Left colon (tissue), 2 donors: Measurements from ENCODE around the gene ARHGEF2. TPM values are rescaled to one million over a fixed set of nuclear protein-coding genes. Genes with fewer than 3 reads are reported as not detected.

Source experiments
- ATAC-seq: fragments of 200-7000 bp; cut with Tn5 transposase; one replicate; pipeline ENCODE4 v1.9.1; 2020; ENCODE audit warnings: mild to moderate bottlenecking, moderate library complexity
- DNase-seq, 2 donors: peaks; one replicate each; pipeline ENCODE4 v3.0.0-alpha.2; 2020
- intact Hi-C, 2 donors: fragments of 100-400 bp; cut with DNase I in 1 of 2; cut with micrococcal nuclease in 1 of 2; formaldehyde crosslinking; loops; one replicate each; pipeline versions ENCODE4 v1.11.2 to v1.14.0; 2022; cut with DNase I, micrococcal nuclease
- total RNA-seq, 2 donors: library from RNA; stranded (reverse); fragmentation: NEBNext Ultra II Directional; extraction: Animal tissue kit (Norgen Biotek cat#: 25700); gene quantifications; one replicate each; pipeline ENCODE4 v1.2.1, GENCODE V29; 2021
- donor health status: DM: no; HTN: no; CAD: no.
- donor health status: DM: yes; HTN: yes; CAD: no.

ARHGEF2 gene
- total RNA-seq, 2 donors from 2014 or later: 99.3 to 103 TPM

DNA sequence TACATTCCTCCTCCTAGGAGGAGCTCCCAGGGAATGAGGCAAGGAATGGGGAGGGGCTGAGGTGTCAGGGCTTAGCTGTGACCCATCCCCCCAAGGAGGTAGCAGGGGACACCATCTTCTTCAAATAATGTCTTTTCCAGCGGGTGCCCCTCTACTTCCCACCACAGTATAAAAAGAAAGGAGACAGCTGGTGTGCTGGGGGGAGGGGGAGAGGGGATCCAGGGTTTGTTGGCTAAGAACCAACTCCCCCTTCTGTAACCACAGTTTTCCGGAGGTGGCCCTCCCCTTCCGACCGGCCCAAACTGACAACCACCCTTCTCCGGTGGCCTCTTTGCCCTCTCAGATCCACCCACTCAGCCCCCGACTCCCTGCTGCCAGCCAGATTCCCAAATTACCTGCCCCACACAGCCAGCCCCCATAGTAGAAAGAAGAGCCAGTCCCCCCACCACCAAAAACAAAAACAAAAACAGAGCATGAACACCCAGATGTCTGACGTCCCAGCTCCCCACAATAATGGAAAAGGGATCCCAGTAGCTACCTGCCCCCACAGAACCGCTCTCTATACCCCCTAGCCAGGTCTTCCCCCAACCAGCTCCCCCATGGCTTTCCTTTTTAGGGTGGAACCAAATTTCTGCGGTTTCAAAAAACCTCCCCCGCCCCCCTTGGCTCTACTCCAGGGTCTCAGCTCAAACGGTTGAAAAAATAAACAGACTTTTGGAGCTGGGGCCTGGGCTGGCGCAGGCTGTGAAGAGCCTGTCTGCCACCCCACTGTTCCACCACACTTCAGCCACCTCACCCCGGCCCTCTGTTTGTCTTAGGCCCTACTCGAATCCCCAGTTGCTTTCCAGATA, 2.1 kb downstream of the ARHGEF2 start:
- ATAC-seq (no peak), DNase-seq (peak; percentile 58 to 75)
- intact Hi-C loops: no loop called here

- intact Hi-C loops: no loop called here
- DNase-seq (no peak), ATAC-seq (no peak)
Measured at GRCh38 chr1:155975375-155976061, 2.8 kb downstream of the ARHGEF2 start.

DNA sequence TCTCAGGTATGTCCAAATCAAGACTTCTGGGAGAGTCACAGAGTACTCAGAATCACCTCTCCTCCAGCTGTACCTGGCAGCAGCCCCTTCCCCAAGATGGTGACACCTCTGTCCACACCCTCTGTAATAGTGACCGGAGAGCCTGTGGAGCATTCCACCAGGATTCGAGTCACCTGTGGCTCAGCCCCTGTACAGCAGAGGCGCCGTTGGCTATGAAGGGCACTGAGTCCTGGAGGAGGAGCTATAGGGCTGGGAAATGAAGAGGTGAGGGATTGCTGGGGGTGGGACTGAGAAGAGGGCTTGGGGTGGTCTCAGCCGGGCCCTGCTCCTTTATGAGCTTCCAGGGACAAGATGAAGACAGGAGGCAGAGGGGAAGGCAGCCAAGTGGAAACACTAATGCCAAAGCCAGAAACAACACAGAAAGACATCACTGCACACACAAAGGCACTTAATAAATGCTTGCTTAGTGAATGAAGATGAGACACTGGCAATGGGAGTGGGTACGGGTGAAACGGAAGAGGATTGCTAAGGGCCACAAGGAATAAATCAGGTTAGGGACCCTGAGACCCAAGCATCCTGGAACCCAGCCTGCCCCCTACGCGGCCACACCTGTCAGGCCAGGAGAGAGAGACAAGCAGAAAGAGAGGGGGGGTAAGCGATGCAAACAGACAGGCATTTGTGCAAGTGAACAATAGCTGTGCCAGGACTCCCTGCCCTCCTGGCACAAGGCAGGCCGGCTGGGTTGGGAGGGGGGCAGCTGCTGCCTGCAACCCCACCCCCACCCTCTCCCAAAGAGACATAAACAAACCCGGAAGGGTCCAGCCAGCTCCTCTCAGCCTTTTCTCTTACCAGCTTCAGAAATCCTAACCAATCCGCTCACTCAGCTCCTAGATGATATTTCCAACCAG, 3.9 kb downstream of the ARHGEF2 start:
- intact Hi-C loops: no loop called here
- DNase-seq (no peak), ATAC-seq (no peak)

GRCh38 chr1:155973723-155974122, 4.6 kb downstream of the ARHGEF2 start:
- ATAC-seq: no peak
- intact Hi-C loops: no loop called here

GRCh38 chr1:155971910-155972809, 6.2 kb downstream of the ARHGEF2 start:
- DNase-seq (no peak), ATAC-seq (no peak)
- intact Hi-C loops: no loop called here

More at GRCh38 chr1:155973723-155974122, 4.6 kb downstream of the ARHGEF2 start:
- no peak for DNase-seq

DNA sequence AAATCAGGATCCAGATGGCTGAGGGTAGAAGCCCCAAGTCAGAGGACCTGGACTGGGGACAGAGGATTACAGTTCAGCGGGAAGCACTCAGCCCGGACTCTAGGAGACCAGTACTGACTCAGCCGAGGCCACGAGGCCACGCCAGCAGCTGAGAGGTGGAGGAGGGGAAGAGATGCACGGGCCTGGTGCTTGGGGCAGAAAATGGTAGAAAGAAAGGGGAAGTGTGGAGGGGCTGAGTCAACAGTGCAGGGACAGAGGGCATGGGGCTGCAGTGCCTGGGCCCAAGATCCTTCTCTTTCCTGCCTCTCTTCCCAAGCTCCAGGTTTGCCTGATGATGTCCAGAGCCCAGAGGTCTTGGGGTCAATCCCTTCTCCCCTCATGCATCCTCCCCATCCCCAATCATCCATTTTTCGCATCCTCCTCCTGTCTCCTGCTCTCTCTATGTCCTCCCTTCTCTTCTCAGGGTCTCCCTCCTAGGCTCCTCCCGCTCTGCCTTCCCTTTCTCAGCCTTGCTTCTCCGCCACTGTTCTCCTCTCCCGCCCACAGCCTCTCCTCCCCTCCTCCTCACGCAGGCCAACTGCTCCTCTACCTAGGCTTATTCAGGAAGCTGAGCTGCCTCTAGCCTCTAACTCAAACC, 7.7 kb downstream of the ARHGEF2 start:
- intact Hi-C loops: no loop called here
- DNase-seq (peak; percentile 64 to 77), ATAC-seq (peak; percentile 32)

DNA sequence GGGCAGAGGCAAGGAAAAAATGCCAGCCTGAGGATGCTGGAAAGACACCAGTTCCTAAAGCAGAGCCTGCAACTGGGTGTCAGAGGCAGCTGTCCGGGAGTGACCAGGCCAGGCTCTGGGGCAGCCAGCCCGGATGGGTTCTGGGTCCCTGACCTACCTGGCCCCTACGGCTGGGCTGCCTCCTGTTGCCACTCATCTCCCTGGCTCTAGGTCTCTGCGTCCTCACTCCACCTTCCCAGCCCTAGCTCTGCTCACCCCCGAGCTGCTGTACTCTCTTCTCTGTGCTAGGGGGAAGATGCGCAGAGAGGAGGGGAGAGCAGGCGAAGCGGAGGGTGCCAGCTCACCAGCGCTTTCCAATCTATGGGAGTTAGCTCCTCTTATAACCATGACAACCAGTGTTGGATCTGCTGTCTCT, 9.0 kb downstream of the ARHGEF2 start:
- DNase-seq (no peak), ATAC-seq (no peak)
- intact Hi-C loops: no loop called here

- ATAC-seq (no peak), DNase-seq (no peak)
- intact Hi-C loops: no loop called here
Measured at GRCh38 chr1:155968670-155969069, 9.7 kb downstream of the ARHGEF2 start.

- ATAC-seq (no peak), DNase-seq (no peak)
- intact Hi-C loops: no loop called here
Measured at GRCh38 chr1:155968051-155968400, 10.3 kb downstream of the ARHGEF2 start.

DNA sequence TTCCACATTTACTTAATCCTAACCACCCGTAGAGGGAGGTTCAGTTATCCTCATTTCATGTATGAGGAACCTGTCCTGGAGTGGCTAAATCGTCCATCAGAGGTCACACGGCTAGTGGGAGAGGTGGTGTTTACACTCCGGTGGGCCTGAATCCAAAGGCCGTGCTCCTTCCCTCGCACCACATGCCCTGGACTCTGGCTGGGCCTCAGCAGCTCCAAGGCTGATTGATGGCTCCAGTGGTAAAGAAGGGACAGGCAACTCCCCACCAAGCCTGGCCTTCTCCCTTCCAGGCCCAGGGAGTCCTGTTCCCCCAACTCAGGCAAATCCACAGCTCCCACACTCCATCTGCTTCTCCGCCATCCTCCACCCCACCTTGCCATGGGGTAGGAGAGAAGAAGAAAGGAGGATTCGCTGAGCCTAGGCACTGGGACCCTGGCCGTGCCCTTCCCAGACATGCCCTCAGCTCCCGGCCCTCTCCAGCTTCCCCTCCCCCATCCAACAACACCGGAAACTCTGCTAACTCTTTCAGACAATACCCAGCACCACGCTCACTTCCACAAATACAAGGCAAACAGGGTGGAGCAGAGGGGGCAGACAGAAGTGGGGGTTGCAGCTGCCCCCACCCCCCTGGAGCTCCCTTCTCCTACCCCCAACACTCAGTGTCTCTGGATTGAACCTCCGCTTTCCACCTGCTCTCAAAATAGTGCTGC, 10.9 kb downstream of the ARHGEF2 start:
- intact Hi-C loops: no loop called here
- no peak for ATAC-seq
- DNase-seq: no peak

DNA sequence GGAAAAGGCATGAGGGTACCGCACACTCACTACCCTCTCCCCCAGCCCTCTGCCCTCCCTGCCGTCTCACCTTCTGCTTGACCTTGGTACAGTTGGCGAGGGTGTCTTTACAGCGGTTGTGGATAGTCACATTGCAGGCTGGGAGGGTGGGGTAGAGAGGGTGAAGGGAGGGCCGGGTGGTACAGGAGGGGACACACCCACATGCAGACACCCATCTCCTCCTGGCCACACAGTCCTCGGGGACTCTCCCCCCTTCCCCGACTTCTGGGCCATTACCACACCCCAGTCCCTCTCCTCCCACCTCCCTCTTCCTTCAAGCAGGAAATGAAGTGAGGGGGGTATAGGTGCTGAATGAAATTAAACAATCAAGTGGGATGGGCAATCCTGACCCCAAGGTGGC, 11.6 kb downstream of the ARHGEF2 start:
- intact Hi-C loops: no loop called here
- DNase-seq (no peak), ATAC-seq (peak; percentile 39)

DNA sequence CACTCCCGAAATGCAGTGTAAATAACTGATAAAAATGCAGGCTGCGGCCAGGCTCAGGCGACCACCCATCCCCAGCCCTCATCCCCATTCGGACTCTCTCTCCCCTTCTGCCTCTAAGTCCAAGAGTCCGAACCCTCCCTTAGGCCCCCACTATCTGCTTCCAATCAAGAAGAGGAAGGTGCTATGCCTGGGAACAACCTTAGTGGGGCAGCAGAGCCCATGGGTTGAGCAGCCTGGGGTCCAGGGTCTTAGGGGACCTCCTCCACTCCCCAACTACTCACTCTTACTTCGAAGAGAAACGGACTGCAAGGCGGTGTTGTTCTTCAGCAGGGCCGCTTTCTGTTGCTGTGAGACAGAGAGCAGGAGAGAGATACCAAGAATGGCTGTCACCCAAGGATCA, 12.2 kb downstream of the ARHGEF2 start:
- DNase-seq (no peak), ATAC-seq (no peak)
- intact Hi-C loops: no loop called here

DNA sequence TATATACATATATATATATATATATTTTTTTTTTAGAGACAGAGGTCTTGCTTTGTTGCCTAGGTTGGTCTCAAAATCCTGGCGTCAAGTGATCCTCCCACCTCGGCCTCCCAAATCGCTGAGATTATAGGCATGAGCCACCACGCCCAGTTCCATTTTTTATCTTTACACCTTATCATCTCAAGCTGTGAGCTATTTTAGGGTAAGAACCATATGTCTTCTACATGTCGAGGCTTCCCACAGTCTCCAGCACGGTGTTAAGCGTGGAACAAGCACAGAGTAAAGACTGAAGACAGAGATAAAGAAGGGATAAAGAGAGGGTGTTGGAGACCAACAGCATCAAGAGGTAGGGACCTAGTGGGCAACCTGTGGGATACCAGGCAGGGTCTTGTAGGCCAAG, 14.2 kb downstream of the ARHGEF2 start:
- intact Hi-C loops: no loop called here
- DNase-seq (no peak), ATAC-seq (no peak)

DNA sequence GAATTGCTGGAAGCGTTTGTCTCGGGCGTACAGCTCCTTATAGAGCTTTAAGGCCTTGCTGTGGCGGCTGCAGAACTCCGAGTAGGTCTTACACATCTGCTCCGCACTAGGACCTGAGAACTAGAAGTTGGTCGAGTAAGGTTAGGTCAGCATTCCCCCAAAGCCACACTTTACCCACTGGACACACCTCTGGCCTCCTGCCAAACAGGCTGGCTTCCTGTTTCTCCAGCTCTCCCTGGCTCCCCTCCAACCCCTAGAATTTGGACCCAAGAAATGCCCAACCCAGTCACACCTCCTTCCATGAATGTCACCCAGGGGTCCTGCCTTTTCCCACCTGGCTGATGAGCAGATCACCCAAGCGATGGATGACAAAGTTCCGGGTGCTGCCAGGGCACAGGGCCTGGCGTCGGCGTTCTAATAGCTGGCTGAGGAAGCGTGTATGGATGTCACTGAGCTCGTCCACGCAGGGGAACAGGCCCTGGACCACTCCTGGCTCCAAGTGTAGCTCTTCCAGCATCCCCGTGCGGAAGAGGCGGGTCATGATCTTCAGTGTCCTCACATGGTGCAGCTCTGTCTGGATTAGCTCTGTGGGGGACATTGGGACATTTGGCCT, 15.6 kb downstream of the ARHGEF2 start:
- ATAC-seq (peak; percentile 35), DNase-seq (peak in 1 of 2 donors; percentile 62)
- intact Hi-C loops: no loop called here

DNA sequence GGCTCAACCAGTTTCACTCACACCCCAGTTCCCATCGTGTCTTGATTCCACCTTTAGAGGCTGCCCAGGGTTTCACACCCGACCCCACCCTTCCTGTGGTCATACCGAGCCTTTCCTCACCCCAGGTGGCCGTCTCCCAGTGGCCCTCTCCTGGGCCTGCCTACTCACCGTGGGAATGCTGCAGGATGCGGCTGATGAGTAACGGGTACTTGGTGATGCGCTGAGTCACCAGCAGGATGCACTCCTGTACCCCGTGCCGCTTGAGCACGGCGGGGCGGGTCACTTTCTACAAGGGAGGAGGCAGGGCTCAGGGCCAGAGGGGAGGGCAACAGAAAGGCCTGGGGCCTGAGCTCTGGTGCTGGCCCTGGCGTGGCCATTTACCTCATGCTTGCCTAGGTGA, 16.4 kb downstream of the ARHGEF2 start:
- peak; percentile 59 for ATAC-seq
- intact Hi-C loops: no loop called here
- no peak for DNase-seq

- intact Hi-C loops: no loop called here
- ATAC-seq (no peak), DNase-seq (no peak)
Measured at GRCh38 chr1:155960081-155960745, 18.1 kb downstream of the ARHGEF2 start.
